GM19240 (cell line): ENCODE data around the gene BICD1.
A peak's percentile ranks its signal among the peaks of the same experiment; 100 is the strongest.

Source experiments
- DNase-seq: peaks from one replicate; pipeline ENCODE4 v3.0.0; 2011; ENCODE audit warnings: low spot score; ENCODE audit not compliant: insufficient read length

BICD1 gene

DNA sequence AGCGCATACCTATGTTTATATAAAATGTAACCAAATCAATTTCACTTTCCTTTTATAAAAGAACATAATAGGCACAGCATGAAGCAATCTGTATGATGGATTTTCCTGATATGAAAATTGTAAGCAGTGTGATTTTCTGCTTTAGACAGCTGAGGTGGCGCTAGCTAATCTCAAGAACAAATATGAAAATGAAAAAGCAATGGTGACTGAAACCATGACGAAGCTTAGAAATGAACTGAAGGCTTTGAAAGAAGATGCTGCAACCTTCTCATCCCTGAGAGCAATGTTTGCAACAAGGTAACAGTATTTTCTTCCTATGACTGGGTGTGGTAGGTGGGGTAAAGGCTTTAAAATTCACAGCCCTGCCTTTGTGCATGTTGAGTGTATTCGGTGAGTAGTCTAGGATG, 227.7 kb downstream of the BICD1 start:
- DNase-seq, result peak; percentile 6

DNA sequence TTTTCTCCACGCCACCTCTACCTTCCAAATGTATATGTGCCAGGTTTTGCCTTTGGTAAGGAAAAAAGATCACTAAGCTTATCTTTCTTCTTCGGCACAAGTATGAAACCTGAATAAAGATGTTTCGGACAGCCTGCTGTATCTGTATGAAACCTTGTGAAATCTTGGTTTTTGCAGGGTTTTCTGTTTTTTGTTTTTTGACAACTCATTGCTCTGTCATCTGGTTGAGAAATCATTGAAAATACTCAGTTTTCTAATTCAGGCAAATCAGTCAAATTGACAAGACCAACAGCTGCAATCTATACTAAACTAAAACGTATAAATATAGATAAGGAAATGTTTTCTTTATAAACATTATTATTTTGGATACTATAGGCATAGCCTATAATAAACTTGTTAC, 229.6 kb downstream of the BICD1 start:
- DNase-seq, result no peak

DNA sequence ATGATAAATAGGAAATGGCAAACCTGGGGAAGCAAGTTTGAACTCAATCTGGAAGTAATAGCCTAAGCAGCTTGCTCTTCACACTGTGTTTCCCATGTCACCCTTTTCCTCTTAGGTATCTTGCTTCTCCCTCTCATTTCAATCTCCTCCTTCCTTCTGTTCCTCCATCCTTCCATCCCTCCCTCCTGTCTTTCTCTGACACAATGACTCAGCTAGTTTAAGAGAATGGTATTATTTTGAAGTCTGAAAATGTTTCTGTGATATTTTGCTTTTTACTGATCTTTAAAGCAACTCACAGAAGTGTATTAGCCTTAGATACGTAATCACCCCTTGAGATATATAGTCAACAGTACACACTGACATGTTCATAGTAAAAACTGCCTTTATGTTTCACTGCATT, 236.8 kb downstream of the BICD1 start:
- DNase-seq, result no peak

DNA sequence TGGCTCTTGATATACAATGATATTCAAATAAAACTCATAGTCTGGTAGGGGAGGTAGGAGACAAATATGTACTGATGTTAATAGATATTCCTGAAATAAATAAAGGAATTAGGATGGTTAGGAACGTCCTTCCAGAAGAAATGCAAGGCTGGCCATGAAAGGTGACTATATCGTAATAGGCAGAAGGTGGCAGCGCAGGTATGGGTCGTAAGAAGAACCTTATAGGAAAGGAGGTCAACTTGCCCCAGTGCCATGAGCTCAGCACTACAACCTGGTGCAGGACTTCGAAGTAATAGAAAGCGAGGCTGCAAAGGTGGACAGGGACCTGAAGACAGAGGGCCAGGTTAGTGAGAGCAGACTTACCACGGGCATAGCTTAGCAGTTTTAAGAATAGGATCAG, 237.4 kb downstream of the BICD1 start:
- no peak for DNase-seq

DNA sequence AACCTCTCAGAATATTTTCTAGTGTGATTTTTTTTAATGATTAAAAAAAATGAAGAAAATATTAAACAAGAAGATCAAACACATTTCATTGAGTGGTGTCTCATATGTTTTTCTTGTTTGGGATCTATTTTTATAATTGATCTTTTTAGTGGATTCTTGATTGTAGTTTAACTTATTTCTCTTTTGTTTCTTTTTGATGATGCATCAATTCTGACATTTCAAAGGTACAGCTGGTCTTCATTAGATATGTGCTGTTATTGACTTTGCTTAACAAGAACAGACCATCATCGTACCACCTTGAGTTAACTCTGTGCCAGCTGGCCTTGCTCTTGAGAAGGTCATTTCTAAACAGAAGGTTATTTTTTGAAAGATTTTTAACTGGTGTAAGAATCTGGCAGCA, 246.9 kb downstream of the BICD1 start:
- DNase-seq, result no peak

DNA sequence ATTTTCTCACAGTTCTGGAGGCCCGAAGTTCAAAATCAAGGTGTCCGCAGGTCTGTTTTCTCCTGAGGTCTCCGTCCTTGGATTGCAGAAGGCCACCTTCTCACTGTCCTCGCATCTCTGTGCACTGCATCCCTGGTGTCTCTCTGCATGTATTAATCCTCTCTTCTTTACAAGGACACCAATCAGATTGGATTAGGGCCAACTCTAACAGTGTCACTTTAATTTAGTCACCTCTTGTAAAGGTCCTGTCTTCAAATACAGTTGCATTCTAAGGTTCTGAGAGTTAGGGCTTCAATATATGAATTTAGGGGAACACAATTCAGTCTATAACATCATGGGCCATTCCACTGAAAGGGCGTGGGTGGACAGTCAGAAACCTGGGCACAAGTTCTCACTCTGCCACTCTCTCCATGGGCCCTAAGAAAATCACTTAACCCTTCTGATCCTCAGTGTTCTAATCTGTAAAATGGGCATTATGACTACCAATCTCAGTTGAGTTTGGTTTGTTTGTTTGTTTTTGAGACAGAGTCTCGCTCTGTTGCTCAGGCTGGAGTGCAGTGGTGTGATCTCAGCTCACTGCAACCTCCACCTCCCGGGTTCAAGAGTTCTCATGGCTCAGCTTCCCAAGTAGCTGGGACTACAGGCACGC, 251.1 kb downstream of the BICD1 start:
- no peak for DNase-seq

DNA sequence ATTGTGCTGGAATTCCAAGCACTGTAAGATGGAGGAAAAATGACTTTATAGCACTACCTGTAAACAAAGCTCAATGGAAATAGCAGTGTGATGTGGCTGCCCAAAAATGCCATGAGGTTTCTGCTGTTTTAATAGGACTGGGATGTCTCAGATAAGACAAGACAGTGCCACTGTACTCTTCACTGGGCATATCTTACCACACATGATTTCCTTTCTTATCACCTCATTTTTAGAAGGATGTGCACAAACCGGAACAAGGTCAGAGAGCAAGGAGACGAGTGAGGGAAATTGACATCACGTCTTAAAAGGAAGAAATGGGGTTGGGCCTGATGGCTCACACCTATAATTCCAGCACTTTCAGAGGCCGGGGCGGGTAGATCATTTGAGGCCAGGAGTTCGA, 254.3 kb downstream of the BICD1 start:
- no peak for DNase-seq

DNA sequence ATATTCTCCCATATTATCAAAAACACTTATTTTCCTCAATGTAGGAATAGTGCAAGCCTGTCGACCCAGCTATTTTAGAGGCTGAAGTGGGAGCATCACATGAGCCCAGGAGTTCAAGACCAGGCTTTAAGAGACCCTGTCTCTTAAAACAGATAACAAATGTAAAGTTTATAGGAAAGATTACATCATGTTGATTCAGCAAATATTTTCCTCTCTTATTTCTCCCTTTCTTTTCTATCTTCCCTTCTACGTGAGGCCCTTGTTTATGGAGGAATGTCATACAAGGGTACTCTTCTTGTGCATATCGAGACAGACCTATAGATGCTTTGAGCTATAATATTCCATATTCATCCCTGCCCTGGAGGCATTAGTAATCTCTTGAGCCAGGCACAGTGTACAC, 256.2 kb downstream of the BICD1 start:
- DNase-seq, result no peak

DNA sequence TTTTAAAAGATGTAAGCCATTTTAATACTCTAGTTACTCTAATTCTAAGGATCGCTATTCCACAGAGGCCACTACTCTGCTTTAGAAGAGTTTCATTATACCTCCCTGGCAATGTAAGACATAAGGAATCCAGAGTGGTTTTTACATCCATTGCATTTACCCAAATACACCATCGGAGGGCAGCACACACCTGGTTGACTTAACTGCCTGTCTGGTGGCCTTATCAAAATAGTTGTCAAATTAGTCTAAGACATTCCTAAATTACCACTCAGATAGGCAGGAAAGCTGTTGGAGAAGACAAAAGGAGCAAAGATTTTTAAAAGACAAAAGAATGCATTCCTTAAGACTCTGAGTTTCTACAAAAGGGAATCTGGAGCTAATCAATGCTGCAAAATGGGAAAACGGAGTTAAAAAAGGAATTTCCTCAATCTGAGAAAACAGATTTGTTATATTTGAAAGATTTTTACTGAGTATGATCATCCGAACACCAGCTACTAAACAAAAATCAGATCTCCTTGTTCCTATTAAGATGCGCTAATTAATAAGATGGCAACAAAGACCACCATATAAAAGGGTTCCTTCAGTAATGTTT, 258.9 kb downstream of the BICD1 start:
- DNase-seq, result peak; percentile 15

DNA sequence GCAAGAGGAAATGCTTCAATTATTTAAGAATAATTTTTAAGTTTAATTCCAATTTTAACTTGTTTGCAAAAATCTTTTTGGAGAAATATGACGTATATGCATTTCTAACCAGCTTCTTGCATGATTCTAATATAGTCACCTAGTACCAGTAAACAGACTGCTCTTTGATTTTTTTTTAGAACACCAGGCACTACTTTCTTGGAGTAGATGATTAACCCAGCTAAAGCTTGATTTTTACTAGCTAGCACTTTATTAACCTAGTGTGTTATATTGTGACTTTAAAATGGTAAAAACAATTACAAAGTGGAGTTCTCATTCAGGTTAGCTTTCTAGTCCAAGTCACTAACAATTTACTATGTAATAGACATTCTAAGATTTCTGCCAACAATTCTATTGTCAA, 260.1 kb downstream of the BICD1 start:
- no peak for DNase-seq

DNA sequence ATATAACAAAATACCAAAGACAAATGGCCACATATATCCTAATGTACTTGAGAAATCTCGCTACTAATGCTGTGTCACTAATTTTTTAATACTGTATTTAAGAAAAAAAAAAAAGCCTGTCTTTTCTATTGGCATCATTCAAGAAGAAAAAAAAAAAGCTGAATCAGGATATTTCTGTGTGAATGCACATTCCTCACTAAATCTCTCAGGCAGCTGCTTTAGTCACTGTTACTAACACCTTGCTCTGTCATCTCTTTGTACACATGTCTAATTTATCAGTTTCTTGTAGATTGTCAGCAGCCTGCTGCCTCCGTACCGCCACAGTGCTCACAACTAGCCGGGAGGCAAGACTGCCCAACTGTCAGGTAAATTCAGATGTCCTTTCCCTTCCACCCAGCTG, 260.7 kb downstream of the BICD1 start:
- no peak for DNase-seq

DNA sequence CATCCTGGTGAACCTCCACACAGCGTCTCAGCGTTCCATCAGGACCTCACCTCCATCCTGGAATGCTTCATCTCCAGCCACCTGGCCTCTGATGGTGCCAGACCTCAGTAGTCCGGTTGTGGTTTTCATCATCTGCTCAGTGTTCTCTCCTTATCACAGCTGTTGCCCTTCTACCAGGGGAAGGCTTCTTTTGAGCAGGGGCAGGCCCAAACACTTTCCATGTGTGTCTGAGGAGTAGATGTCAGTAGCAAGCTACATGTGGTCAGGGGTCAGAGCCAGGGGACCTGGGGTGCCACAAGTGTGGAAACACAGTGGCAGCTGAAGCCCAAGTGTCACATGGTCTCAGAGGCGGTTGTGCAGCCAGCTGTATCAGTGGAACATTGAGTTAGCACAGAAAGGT, 262.6 kb downstream of the BICD1 start:
- DNase-seq, result no peak

DNA sequence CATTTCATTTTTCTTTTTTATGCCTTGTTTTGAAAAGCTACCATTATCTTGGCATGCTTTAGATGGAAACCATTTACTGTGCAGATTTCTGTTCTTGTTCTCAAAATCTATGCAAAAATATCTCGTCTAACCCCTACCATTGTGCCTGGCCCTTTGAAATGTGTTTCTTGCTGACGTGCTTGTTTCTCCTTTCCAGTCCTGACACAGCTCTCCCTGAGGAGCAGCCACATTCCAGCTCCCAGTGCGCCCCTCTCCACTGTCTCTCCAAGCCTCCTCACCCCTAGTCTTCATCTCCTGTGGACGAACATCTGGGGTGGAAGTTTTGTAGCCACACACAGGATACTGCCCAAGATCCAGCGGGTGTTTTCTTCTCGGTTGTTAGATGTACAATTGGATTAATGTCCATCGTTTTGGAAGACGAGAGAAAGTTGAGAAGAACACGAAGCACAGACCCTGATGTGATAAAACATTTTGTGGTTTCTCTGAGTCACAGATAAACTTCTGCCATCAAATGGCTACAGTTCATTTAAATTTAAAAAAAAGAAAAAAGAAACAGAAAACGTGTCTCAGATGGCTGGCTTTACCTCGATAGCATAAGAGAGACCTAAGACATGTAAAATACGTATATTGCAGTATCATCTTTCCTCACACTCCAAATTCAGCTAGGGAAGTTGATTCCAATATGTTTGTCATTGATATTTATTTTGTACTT, 270.9 kb downstream of the BICD1 start:
- no peak for DNase-seq

DNA sequence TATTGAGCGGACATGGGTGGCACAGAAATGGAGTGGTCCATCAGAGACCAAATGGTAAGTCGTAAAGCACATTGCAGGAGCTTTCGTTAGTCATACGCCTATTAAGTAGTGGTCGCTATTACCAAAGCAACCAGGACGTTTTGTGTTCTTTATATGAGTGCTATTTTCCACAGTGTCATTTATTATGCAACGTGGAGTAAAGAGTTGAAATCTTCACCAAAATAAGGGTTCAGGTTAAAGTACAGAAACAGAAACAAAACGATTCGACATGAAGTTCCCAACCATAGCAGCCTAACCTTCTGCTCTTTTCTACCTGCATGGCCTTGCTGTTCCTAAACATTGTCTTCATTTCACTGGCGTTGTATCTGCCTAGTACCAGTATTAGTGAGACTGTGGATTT, 272.6 kb downstream of the BICD1 start:
- DNase-seq, result no peak

DNA sequence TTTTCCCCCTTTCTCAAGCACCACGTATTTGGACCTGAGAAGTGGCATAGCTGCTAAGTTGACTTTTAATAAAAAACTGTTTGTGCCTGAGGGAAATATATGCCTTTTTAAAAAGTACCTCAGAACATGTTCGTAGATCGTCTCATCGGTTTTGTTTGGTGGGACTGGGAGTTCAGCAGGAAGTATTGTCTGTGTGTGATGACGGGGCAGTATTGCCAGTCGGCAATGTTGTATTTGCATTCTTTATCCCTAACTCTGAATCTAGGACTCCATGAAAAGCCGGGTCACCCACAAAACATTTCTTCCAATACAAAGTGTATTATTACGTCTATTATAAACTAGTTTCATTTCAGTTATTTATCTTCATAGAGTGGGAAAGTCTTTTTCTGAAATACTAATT, 273.0 kb downstream of the BICD1 start:
- DNase-seq, result no peak

DNA sequence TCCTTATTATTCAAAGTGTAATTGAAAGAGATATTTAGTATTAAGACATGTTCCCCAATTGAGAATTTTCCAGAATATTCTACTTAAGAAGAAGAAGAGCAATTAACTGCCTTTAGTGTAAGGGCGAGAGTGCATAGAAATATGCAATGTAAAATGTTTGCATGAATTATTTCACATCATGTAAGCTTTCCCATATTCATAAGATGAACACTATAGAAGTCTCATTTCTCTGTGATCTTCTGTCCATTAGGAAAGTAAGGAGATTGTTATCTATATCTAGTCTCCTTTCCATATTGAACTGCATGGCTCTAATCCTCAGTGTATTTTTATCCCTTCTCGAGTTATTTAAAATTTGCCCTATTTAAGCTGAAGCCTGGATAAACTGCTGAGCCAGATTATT, 275.6 kb downstream of the BICD1 start:
- DNase-seq, result no peak

DNA sequence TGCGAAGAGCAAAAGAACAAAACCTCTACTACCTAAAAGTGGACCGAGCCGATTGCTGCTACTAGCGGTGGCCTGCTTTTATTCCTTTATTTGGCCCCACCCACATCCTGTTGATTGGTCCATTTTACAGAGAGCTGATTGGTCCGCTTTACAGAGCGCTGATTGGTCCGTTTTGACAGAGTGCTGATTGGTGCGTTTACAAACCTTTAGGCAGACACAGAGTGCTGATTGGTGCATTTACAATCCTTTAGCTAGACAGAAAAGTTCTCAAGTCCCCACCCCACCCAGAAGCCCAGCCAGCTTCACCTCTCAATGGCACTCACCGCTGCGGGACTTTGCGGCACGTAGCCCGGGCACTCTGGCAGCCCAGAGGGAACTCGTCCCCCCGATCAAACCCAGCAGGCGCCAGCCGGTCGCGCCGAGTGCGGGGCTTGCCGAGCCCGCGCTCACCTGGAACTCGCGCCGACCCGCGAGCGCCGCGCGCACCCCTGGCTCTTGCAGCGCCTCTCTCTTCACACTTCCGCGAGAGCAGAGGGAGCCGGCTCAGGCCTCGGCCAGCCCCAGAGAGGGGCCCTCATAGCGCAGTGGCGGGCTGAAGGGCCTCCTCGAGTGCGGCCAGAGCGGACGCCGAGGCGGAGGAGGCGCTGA, 284.0 kb downstream of the BICD1 start:
- no peak for DNase-seq

DNA sequence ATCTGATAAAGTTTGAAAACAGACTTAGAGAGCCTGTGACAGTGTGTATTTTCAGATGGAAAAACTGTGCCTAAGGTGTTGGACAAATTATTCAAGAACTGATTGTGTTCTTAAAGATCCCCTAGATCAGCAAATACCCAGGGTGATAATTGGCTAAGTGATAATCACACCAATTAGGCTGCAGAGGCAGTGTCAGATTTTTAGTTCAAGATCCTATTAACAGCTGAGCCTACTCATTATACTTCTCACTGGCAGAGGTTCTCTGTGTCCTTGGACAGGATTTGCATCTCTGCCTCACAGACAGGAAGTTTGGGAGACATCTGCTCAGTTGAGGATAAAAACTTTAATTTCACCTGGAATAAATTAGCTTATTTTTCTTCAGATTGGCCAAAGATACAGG, 288.4 kb downstream of the BICD1 start:
- no peak for DNase-seq

DNA sequence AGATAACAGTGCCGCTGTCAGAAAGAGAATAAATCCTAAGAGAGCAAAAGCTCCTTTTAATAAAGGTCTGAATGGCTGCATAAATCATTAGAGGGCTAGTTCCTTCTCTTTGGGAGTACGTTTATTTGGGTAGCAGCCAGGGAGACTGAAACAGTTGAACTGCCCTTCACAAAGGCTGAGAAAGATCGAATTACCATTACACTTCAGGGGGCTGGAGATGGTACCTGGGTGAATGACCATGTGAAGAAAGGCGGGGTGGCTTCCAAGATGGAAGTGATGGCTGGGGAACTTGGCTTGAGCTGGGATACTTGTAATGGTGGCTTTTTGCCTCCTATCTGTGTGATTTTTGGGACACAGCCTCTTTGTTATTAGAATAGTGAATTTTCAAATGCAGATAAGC, 291.0 kb downstream of the BICD1 start:
- DNase-seq, result no peak

DNA sequence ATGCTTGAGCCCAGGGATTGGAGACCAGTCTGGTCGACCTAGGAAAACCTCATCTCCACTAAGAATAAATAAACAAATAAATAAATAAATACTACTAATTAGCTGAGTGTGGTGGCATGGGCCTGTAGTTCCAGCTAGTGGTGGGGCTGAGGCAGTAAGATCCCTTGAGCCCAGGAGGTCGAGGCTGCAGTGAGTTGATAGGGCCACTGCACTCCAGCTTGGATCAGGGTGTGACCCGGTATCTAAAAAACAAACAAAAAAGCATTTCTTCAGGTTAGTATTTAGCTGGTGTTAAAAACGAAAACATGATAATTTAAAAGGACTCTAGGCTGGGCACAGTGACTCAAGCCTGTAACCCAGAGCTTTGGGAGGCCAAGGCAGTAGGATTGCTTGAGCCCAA, 291.5 kb downstream of the BICD1 start:
- DNase-seq, result no peak

DNA sequence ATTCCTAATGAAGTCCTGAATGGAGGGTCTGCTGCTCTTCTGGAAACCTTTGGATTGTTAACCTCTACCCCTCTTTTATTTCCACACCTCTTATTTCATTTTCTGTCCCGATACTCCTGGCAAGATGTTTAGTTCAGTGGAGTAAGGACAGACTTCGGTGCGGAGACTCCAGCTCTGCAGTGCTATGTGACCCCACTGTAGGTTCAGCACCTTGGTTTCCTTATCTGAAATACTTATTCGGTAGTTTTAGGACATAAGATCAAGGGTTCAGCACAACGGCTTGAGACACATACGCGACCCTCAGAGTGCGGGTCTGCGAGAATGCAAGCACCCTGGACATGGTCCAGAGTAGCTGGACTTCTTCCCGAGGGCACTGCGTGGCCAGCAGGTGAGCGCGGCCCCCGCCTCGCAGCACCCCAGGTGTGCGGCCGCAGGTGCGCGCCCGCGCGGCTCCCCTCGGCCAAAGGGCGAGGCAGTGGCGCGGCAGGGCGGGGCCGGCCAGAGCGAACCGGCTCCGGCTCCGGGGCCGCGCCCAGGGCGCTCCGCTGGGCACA, 292.2 kb downstream of the BICD1 start:
- DNase-seq, result no peak
